GM21360 (cell line): Measurements from ENCODE around the gene CCDC47.
"Not testable (repeated sequence)": the region's sequence is repeated elsewhere in the genome, so short reads cannot be mapped to it uniquely, and the experiment has no call there.

Experiments
- ATAC-seq: cut with Tn5 transposase; IDR thresholded peaks from one replicate; pipeline ENCODE4 v1.9.1; 2021; ENCODE audit warnings: mild to moderate bottlenecking, moderate library complexity; ENCODE audit not compliant: unreplicated experiment

The CCDC47 gene

GRCh38 chr17:63740464-63741142, 32.8 kb downstream of the CCDC47 start:
- no peak for ATAC-seq

DNA sequence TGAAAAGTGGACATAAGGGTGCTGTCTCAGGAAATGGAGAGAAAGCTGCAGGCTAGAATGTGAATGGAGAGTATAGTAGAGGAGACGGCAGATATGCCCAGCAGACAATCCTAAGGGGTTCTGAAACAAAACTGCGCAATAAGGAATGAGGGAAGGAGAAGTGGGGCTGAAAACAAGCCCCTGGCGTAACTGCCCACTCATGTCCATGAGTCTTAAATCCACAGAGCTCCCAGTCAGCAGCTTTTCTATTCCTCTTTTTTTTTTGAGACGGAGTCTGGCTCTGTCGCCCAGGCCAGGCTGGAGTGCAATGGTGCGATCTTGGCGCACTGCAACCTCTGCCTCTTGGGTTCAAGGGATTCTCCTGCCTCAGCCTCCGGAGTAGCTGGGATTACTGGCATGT, 37.7 kb downstream of the CCDC47 start:
- no peak for ATAC-seq

DNA sequence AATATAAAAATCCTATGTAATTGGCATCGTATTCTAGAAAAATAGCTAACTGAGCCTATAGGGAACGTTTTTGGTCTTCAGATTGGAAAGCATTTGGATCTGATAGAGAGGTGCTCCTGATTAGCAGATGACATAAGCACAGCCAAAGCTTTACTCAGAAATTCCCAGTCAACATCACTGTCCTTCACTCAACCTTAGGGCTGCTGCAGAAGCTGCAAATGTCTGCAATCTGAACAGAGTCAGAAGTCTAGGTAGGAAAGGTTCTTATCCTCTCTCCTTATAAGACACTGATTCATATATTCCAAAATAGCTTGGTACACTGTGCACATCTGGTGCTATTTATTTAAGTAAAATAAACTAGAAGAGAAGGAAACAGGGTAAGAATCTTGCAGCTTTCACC, 51.0 kb downstream of the CCDC47 start:
- no peak for ATAC-seq

DNA sequence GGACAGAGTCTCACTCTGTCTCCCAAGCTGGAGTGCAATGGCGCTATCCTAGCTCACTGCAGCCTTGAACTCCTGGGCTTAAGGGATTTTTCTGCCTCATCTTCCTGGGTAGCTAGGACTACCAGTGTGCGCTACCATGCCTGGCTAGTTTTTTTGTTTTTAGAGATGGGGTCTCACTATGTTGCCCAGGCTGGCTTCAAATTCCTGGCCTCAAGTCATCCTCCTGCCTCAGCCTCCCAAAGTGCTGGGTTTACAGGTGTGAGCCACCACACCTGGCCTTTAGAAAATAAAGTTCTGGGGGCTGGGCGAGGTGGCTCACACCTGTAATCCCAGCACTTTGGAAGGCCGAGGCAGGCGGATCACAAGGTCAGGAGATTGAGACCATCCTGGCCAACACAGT, 53.2 kb downstream of the CCDC47 start:
- ATAC-seq = not testable (repeated sequence)

GRCh38 chr17:63718988-63719387, 54.4 kb downstream of the CCDC47 start:
- no peak for ATAC-seq

DNA sequence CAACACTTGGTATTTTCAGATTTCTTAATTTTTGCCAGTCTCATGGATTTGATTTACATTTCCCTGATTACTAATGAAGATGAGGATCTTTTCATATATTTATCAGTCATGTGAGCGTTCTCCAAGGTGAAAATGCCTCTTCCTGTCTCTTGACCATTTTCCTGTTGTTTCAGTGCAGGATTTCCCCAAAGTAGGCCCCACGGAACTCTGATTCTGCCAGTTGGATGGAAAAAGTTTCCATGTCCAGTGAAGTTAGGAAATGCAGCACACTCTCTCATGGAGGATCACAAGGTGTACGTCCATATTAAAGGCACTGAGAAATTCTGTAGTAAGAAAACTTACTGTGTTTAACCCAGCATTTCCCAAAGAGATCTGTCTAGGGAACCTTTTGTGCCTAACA, 57.0 kb downstream of the CCDC47 start:
- no peak for ATAC-seq

GRCh38 chr17:63714550-63715277, 58.7 kb downstream of the CCDC47 start:
- no peak for ATAC-seq

DNA sequence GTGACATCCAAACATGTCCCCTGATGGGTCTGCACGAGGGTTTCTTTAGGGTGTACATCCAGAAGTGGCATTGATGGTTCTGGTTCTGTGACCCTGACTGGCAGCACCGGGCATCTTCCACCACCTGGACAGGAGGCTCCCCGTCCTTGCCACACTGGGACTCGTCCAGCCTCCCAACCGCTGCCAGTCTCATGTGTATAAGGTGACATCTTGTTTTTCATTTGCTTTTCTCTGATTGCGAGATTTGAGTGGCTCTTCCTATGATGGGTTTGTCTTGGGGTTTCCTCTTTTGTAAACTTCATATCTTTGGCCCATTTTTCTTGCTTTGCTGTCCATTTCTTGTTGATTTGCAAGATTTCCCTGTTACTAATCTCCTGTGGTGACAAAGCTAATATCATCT, 64.3 kb downstream of the CCDC47 start:
- ATAC-seq = no peak

GRCh38 chr17:63707151-63707550, 66.2 kb downstream of the CCDC47 start:
- no peak for ATAC-seq

- no peak for ATAC-seq
Measured at GRCh38 chr17:63706336-63707082, 66.9 kb downstream of the CCDC47 start.

DNA sequence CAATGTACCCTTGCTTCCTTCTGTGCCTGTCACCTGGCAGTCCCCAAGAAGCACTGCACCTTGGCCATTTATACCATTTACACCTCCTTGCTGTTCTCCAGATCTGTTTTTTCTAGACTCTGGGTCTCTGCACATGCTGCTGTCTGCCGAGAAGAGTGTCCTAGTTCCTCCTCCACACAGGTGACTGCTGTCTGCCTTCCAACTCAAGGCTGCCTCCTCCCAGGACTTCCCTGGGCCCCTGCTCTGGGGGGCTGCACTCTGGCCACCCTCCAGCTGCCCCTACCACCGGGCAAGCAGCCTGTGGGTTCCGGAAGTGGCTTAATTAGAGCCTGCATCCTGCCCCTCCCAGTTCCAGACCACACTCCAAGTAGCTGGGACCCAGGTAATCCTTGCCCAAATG, 67.7 kb downstream of the CCDC47 start:
- no peak for ATAC-seq

- ATAC-seq = no peak
Measured at GRCh38 chr17:63704836-63705235, 68.6 kb downstream of the CCDC47 start.

GRCh38 chr17:63704259-63704576, 69.2 kb downstream of the CCDC47 start:
- no peak for ATAC-seq

- no peak for ATAC-seq
Measured at GRCh38 chr17:63703556-63704258, 69.7 kb downstream of the CCDC47 start.

- ATAC-seq = no peak
Measured at GRCh38 chr17:63703029-63703428, 70.4 kb downstream of the CCDC47 start.

GRCh38 chr17:63702721-63703015, 70.7 kb downstream of the CCDC47 start:
- no peak for ATAC-seq

DNA sequence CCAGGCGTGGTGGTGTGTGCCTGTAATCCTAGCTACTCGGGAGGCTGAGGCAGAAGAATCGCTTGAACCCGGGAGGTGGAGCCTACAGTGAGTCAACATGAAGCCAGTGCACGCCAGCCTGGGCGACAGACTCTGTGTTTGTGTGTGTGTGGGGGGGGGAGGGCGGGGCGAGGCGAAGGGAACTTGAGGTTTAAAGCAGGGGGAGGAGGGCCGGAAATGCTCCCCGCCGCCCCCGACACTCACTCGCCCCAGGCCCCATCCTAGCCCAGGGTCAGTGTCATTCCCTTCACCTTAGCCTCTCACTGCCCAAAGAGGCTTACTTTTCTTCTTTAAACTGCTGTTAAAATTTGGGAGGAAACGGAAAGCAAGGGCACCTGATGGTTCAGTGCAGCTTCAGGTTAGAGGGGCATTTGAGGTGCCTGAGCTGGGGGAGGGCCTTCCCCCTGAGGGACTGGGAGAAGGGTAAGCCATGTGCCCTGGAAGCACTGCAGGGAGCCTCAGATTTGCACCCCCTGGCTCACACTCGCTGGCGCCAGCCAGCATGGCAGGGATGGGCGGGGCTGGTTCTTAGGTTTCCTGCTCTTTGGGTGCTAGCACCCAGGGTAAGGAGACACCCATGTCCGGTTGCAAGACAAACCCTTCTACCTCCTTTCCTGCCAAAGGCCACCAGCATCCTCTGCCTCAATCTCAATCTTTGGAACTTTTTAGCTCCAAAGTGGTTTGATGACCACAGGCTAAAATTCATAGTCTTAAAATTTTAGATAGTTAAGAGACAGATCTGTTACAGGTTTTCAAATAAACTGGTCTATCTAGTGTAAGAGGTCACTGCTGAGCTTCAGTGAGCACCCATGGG, 71.3 kb downstream of the CCDC47 start:
- ATAC-seq = no peak

DNA sequence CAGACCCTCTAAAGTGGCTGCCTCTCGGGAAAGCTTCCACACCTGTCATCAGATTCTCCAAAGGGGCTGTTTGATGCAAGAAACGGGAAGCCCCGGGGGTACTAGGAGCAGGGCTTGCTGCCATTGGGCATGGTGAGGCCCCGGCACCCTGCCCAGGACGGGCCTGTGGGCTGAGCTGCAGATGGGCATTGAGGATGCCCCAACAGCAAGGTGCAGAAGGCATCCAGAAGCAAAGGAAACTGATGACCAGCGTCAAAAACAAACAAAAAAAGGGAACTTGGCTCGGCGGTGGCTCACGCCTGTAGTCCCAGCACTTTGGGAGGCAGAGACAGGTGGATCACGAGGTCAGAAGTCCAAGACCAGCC, 72.0 kb downstream of the CCDC47 start:
- ATAC-seq = no peak

DNA sequence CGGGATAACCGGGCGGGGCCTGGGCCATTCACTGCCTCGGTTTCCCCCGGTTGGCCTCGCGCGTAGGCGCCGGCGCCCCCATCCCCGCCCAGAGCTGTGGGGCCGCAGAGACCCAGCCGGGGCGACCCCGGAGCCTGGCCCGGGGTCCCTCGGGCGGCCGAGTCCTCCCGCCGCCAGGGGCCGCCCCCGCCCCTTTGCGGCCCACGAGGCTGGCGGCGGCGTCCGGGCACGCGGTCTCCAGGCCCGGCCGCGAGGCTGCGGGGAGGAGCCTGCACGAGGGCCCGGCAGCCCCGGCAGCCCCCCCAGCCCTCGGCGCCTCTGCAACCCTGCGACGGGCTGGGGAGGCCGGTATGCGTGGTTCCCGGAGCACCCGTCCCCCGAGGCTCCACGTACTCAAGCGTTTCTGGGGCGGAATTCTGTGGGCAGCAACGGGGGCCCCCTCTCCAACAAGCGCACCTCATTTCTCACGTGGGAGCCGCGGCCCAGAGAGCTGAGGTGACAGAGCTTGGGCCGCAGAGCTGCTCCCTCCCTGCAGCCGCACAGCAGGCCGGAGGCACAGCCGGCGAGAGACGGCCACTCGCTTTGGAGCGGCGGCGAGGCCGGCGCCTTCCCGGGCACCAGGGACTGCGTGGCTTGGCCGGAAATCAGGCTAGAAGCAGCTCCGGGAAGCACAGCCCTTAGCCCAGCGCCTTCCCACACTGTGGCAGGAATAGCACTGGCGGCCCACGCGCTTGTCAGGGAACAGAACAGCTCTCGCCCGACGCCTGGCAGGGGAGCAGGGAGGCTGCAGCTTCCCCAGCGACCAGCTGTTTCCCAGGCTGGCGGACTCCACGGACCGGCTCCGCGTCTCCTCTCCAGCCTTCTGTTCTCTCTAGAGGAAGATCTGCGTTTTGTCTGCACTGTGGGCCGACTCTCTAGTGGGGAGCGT, 72.6 kb downstream of the CCDC47 start:
- ATAC-seq = no peak
